PC-3 (cell line): Measurements from ENCODE around the gene PURA. TPM values are rescaled to one million over a fixed set of nuclear protein-coding genes. Genes with fewer than 3 reads are reported as not detected.

Source experiments
- ATAC-seq: fragments of 200-7000 bp; cut with Tn5 transposase; 2 replicates; pipeline ENCODE4 v1.9.1; 2020; ENCODE audit warnings: mild to moderate bottlenecking, moderate library complexity
- BruUV-seq: library from RNA; stranded (reverse); fragments of 400-500 nt; replicated peaks from 2 replicates; lab custom pipeline; 2021; lab: Mats Ljungman, UMichigan
- CTCF ChIA-PET: fragments of 300-600 bp; sonication (Branson Sonifier 250); formaldehyde crosslinking; loops from one replicate; lab custom pipeline; 2022; ENCODE audit warnings: antibody characterized with exemption; lab: Charles Lee
- POLR2A ChIA-PET: fragments of 300-600 bp; sonication (Branson Sonifier 250); formaldehyde crosslinking; loops from one replicate; lab custom pipeline; 2022; ENCODE audit warnings: antibody characterized with exemption; ENCODE audit not compliant: unreplicated experiment; lab: Charles Lee
- DNase-seq: peaks from one replicate; pipeline ENCODE4 v3.0.0-alpha.2; 2015
- H2AFZ ChIP-seq: fragments of 300-600 bp; sonication (generic); 2 replicates; pipeline ENCODE4 v1.6.0; 2016; ENCODE audit warnings: antibody characterized with exemption, low read length
- H3F3A ChIP-seq: fragments of 300-600 bp; sonication (generic); one replicate; pipeline ENCODE4 v1.6.0; 2017; ENCODE audit warnings: antibody characterized with exemption, low read length, control low read depth, mild to moderate bottlenecking; ENCODE audit not compliant: unreplicated experiment
- H3K27ac ChIP-seq: fragments of 300-600 bp; sonication (generic); 2 replicates; pipeline ENCODE4 v1.5.1; 2016; ENCODE audit warnings: mild to moderate bottlenecking, low read length
- H3K27me3 ChIP-seq: fragments of 300-600 bp; sonication (generic); 2 replicates; pipeline ENCODE4 v1.6.1; 2016; ENCODE audit warnings: low read length, mixed read lengths
- H3K36me3 ChIP-seq: fragments of 300-600 bp; sonication (generic); 2 replicates; pipeline ENCODE4 v1.6.1; 2016; ENCODE audit warnings: low read depth, mixed run types, low read length, mixed read lengths
- H3K4me1 ChIP-seq: fragments of 300-600 bp; sonication (generic); 2 replicates; pipeline ENCODE4 v1.5.1; 2016; ENCODE audit warnings: low read length; ENCODE audit not compliant: insufficient read depth
- H3K4me2 ChIP-seq: fragments of 300-600 bp; sonication (generic); 2 replicates; pipeline ENCODE4 v1.6.0; 2016; ENCODE audit warnings: low read length
- H3K4me3 ChIP-seq: fragments of 300-600 bp; sonication (generic); 2 replicates; pipeline ENCODE4 v1.5.1; 2016; ENCODE audit warnings: mild to moderate bottlenecking, low read length, mixed read lengths
- H3K79me2 ChIP-seq: fragments of 300-600 bp; sonication (generic); 2 replicates; pipeline ENCODE4 v1.6.1; 2017; ENCODE audit warnings: low read length, mixed read lengths
- H3K9ac ChIP-seq: fragments of 300-600 bp; sonication (generic); 2 replicates; pipeline ENCODE4 v1.6.0; 2016; ENCODE audit warnings: mild to moderate bottlenecking, low read length
- H3K9me2 ChIP-seq: fragments of 300-600 bp; sonication (generic); replicated peaks from 2 replicates; pipeline ENCODE4 v1.6.1; 2016; ENCODE audit warnings: mixed run types, low read length, mixed read lengths
- H3K9me3 ChIP-seq: fragments of 300-600 bp; sonication (generic); 2 replicates; pipeline ENCODE4 v1.6.1; 2016; ENCODE audit warnings: low read length, mixed read lengths
- H4K20me1 ChIP-seq: fragments of 300-600 bp; sonication (generic); 2 replicates; pipeline ENCODE4 v1.6.1; 2016; ENCODE audit warnings: low read length, mixed read lengths
- CTCF ChIP-seq: fragments of 300-600 bp; sonication (generic); conservative IDR thresholded peaks from 2 replicates; pipeline ENCODE4 v1.5.1; 2017; ENCODE audit warnings: antibody characterized with exemption, low read depth, mild to moderate bottlenecking, low read length
- EZH2 ChIP-seq: fragments of 300-600 bp; sonication (generic); IDR thresholded peaks from one replicate; pipeline ENCODE4 v1.6.1; 2017; ENCODE audit warnings: antibody characterized with exemption, mild to moderate bottlenecking, low read length; ENCODE audit not compliant: unreplicated experiment
- EZH2phosphoT487 ChIP-seq: fragments of 300-600 bp; sonication (generic); IDR thresholded peaks from 2 replicates; pipeline ENCODE4 v1.6.1; 2018; ENCODE audit warnings: mild to moderate bottlenecking, antibody characterized with exemption, low read length, borderline replicate concordance
- intact Hi-C: fragments of 100-400 bp; cut with micrococcal nuclease; formaldehyde crosslinking; loops from 2 replicates; pipeline ENCODE4 v1.9.0; 2023
- total RNA-seq: library from RNA; depleted of rRNA; stranded (reverse); fragments of >200 nt; gene quantifications from 2 replicates; pipeline ENCODE4 v1.2.3, GENCODE V29; 2014

The PURA gene
- total RNA-seq, 1 experiment from 2014 or later: 8.5 TPM

- Histone ChIP-seq H3K27me3 (no peaks in the 10 kb centered on the region), H3K27ac (no peak overlapping the region), H3F3A (no peaks in the 10 kb centered on the region), H3K9me2 (no peaks in the 10 kb centered on the region), H4K20me1 (no peaks in the 10 kb centered on the region), H3K4me2 (no peak overlapping the region), H3K9ac (no peak overlapping the region), H3K4me3 (no peak overlapping the region), H3K79me2 (no peaks in the 10 kb centered on the region), H3K4me1 (peaks cover 16% of the 10 kb centered on the region), H3K9me3 (no peaks in the 10 kb centered on the region), H2AFZ (no peak overlapping the region), H3K36me3 (no peaks in the 10 kb centered on the region)
- ChIA-PET POLR2A (no interaction called here), CTCF (no interaction called here)
- DNase-seq (no peak), ATAC-seq (no peak)
- BruUV-seq: no TSS peak
- TF ChIP-seq EZH2phosphoT487 (no peak), CTCF (no peak), EZH2 (no peak)
- intact Hi-C loops: no loop called here
Measured at GRCh38 chr5:140133514-140134167, 19.7 kb downstream of the PURA start.

- Histone ChIP-seq H3K27ac (no peak overlapping the region), H3K36me3 (no peaks in the 10 kb centered on the region), H3K9me3 (no peaks in the 10 kb centered on the region), H2AFZ (no peak overlapping the region), H4K20me1 (no peaks in the 10 kb centered on the region), H3K4me3 (no peak overlapping the region), H3K9ac (no peak overlapping the region), H3K9me2 (no peaks in the 10 kb centered on the region), H3F3A (no peaks in the 10 kb centered on the region), H3K27me3 (no peaks in the 10 kb centered on the region), H3K4me1 (peaks cover 16% of the 10 kb centered on the region), H3K79me2 (no peaks in the 10 kb centered on the region), H3K4me2 (no peak overlapping the region)
- TF ChIP-seq EZH2phosphoT487 (no peak), EZH2 (no peak), CTCF (no peak)
- ChIA-PET POLR2A (no interaction called here), CTCF (no interaction called here)
- DNase-seq (no peak), ATAC-seq (no peak)
- BruUV-seq: no TSS peak
- intact Hi-C loops: no loop called here
Measured at GRCh38 chr5:140134277-140134935, 20.5 kb downstream of the PURA start.

GRCh38 chr5:140135127-140135526, 21.2 kb downstream of the PURA start:
- intact Hi-C loops: no loop called here
- no peak overlapping the region for H3K9ac ChIP-seq
- H3K9me3 ChIP-seq: no peaks in the 10 kb centered on the region
- no peaks in the 10 kb centered on the region for H3K9me2 ChIP-seq
- no TSS peak for BruUV-seq
- no peak for TF ChIP-seq CTCF
- no peak for TF ChIP-seq EZH2
- no peak for TF ChIP-seq EZH2phosphoT487
- H3K27ac ChIP-seq: no peak overlapping the region
- H3K36me3 ChIP-seq: no peaks in the 10 kb centered on the region
- CTCF ChIA-PET: no interaction called here
- H4K20me1 ChIP-seq: no peaks in the 10 kb centered on the region
- H3K4me3 ChIP-seq: no peak overlapping the region
- no peak for ATAC-seq
- DNase-seq: no peak
- H3F3A ChIP-seq: no peaks in the 10 kb centered on the region
- H2AFZ ChIP-seq: no peak overlapping the region
- H3K27me3 ChIP-seq: no peaks in the 10 kb centered on the region
- H3K4me2 ChIP-seq: no peak overlapping the region
- H3K79me2 ChIP-seq: no peaks in the 10 kb centered on the region
- POLR2A ChIA-PET: no interaction called here
- peaks cover 16% of the 10 kb centered on the region for H3K4me1 ChIP-seq
